ENCODE results near the gene GSG1L.

GRCh38 chr16:27999687-28000086 lies 63.8 kb downstream of the GSG1L start:
- no peak for TF ChIP-seq CTCF (optimal IDR thresholded peaks at IDR 0.05 in 1 of 3, IDR thresholded peaks at IDR 0.05 in 1 of 3, conservative IDR thresholded peaks at IDR 0.05 in 1 of 3; ENCODE audit: extremely low read depth in 1 of 3, insufficient read depth in 2 of 3, low read length in 3 of 3)
- no peak for TF ChIP-seq EZH2 (IDR thresholded peaks at IDR 0.05; ENCODE audit: low read length)

Measured in keratinocyte (primary cell).